Esophagus muscularis mucosa (tissue), 4 donors: Measurements from ENCODE around the gene PDE1C. TPM values are rescaled to one million over a fixed set of nuclear protein-coding genes. Genes with fewer than 3 reads are reported as not detected.

ENCODE experiments used
- DNase-seq: peaks from one replicate; pipeline ENCODE4 v3.0.0-alpha.2; 2017; ENCODE audit errors: extremely low spot score
- H3K27ac ChIP-seq, 4 donors: fragments of 200-600 bp; sonication (generic); replicated peaks in 1 of 4; 1 replicate in 3 of 4; 2 replicates in 1 of 4; pipeline ENCODE4 v1.5.1; 2016 to 2019; ENCODE audit warnings: mild to moderate bottlenecking in 1 of 4
- H3K27me3 ChIP-seq, 4 donors: fragments of 200-600 bp; sonication (generic); one replicate each; pipeline versions ENCODE4 v1.5.1 to v1.6.0; 2016 to 2019
- H3K36me3 ChIP-seq, 4 donors: fragments of 200-600 bp; sonication (generic); one replicate each; pipeline ENCODE4 v1.5.1; 2016 to 2019
- H3K4me1 ChIP-seq, 4 donors: fragments of 200-600 bp; sonication (generic); one replicate each; pipeline ENCODE4 v1.5.1; 2016 to 2019
- H3K4me3 ChIP-seq, 4 donors: fragments of 200-600 bp; sonication (generic); 1 replicate in 2 of 4; 2 replicates in 2 of 4; pipeline ENCODE4 v1.5.1; 2016 to 2019; ENCODE audit warnings: mild to moderate bottlenecking in 4 of 4, moderate library complexity in 1 of 4
- H3K9me3 ChIP-seq, 4 donors: fragments of 200-600 bp; sonication (generic); 1 replicate in 3 of 4; 2 replicates in 1 of 4; pipeline ENCODE4 v1.5.1; 2016 to 2019
- EP300 ChIP-seq: sonication (generic); formaldehyde crosslinking; IDR thresholded peaks from one replicate; pipeline ENCODE4 v1.6.1; 2017; ENCODE audit warnings: antibody characterized with exemption
- POLR2A ChIP-seq: fragments of 450-650 bp; IDR thresholded peaks from one replicate; pipeline ENCODE4 v1.6.1; 2017; ENCODE audit warnings: antibody characterized with exemption, moderate library complexity, mild to moderate bottlenecking, low read depth
- POLR2AphosphoS5 ChIP-seq, 2 donors: sonication (generic); formaldehyde crosslinking; IDR thresholded peaks; one replicate each; pipeline ENCODE4 v1.6.1; 2017; ENCODE audit warnings: antibody characterized with exemption in 2 of 2
- WGBS: methylation state at CpG from one replicate; pipeline ENCODE4 v1.1.5; 2018; 5-methylcytosine and 5-hydroxymethylcytosine counted together
- intact Hi-C: fragments of 100-400 bp; cut with DNase I; formaldehyde crosslinking; loops from one replicate; pipeline ENCODE4 v1.15.1; 2023
- total RNA-seq, 4 donors: library from RNA; depleted of rRNA; stranded (reverse); fragments of >200 nt; gene quantifications; one replicate each; pipeline versions ENCODE4 v1.1.0 to v1.2.1, GENCODE V29; 2016
- TF ChIP-seq, protein P1 (sequence below), 3 experiments: fragments of 200-600 bp in 2 of 3; fragments of 450-650 bp in 1 of 3; sonication (generic) in 2 of 3; IDR thresholded peaks; one replicate each; pipeline ENCODE4 v1.5.1; 2017 to 2019; ENCODE audit warnings: antibody characterized with exemption in 3 of 3, mild to moderate bottlenecking in 2 of 3, moderate library complexity in 1 of 3

Gene PDE1C
- total RNA-seq, 4 donors from 2014 or later, result 13.3 to 25.5 (median 17.3) TPM

DNA sequence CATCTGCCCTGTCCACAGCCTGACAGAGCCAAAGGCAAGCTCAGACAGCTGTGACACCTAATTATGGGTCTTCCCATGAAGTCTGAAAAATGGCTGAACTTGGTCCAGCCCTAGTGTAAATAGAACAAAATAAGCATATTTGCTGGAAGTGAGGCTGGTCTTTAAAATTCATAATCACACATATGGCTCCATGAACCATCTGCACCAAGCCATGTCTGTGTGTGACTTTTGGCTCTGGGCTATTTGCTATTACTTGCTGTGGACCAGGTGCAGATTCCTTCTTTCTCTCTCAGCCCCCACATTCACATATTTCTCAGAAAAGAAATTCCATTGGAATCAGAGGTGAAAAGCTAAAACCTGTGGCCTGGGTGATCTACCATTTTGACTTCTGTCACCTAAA is 175.9 kb downstream of the PDE1C start:
- intact Hi-C loops, result no loop called here
- Histone ChIP-seq H3K36me3 (no peaks in the 10 kb centered on the region), H3K27me3 (no peaks in the 10 kb centered on the region), H3K27ac (no peak overlapping the region), H3K4me1 (peaks cover 20 to 44% (median 29%) of the 10 kb centered on the region in 4 donors), H3K9me3 (no peaks in the 10 kb centered on the region), H3K4me3 (no peak overlapping the region)
- TF ChIP-seq EP300 (no peak), POLR2A (no peak), POLR2AphosphoS5 (IDR thresholded peaks at IDR 0.05) (no peak)
- TF ChIP-seq, protein P1, sequence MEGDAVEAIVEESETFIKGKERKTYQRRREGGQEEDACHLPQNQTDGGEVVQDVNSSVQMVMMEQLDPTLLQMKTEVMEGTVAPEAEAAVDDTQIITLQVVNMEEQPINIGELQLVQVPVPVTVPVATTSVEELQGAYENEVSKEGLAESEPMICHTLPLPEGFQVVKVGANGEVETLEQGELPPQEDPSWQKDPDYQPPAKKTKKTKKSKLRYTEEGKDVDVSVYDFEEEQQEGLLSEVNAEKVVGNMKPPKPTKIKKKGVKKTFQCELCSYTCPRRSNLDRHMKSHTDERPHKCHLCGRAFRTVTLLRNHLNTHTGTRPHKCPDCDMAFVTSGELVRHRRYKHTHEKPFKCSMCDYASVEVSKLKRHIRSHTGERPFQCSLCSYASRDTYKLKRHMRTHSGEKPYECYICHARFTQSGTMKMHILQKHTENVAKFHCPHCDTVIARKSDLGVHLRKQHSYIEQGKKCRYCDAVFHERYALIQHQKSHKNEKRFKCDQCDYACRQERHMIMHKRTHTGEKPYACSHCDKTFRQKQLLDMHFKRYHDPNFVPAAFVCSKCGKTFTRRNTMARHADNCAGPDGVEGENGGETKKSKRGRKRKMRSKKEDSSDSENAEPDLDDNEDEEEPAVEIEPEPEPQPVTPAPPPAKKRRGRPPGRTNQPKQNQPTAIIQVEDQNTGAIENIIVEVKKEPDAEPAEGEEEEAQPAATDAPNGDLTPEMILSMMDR (IDR thresholded peaks at IDR 0.05), result no peak
- DNase-seq, result no peak

DNA sequence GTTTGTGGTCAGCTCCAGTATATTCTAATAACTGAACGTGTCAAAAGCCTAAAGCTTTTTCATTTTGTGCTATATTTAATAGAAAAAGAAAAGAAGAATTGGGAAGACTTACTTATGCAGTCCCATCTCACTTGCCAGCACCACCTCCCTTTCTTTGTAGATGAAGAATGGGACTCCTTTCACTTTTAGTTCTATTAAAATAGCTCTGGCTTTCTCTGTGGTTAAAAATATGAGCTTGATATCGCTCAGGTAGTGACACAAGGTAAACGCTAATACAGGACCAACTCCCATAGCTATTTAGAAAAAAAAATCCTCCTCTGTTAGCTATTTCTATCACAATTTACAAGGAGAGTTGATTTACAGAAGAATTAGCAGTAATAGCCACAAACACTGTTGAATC is 176.8 kb downstream of the PDE1C start:
- Histone ChIP-seq H3K36me3 (no peaks in the 10 kb centered on the region), H3K4me3 (no peak overlapping the region), H3K27me3 (no peaks in the 10 kb centered on the region), H3K4me1 (peaks cover 20 to 46% (median 29%) of the 10 kb centered on the region in 4 donors), H3K9me3 (no peaks in the 10 kb centered on the region), H3K27ac (no peak overlapping the region)
- no peak for DNase-seq
- intact Hi-C loops, result no loop called here
- TF ChIP-seq POLR2AphosphoS5 (IDR thresholded peaks at IDR 0.05) (no peak), POLR2A (no peak), EP300 (no peak)
- TF ChIP-seq, protein P1 (IDR thresholded peaks at IDR 0.05), result no peak
- 65% methylated on average over 3 of the region's 3 CpGs for WGBS

DNA sequence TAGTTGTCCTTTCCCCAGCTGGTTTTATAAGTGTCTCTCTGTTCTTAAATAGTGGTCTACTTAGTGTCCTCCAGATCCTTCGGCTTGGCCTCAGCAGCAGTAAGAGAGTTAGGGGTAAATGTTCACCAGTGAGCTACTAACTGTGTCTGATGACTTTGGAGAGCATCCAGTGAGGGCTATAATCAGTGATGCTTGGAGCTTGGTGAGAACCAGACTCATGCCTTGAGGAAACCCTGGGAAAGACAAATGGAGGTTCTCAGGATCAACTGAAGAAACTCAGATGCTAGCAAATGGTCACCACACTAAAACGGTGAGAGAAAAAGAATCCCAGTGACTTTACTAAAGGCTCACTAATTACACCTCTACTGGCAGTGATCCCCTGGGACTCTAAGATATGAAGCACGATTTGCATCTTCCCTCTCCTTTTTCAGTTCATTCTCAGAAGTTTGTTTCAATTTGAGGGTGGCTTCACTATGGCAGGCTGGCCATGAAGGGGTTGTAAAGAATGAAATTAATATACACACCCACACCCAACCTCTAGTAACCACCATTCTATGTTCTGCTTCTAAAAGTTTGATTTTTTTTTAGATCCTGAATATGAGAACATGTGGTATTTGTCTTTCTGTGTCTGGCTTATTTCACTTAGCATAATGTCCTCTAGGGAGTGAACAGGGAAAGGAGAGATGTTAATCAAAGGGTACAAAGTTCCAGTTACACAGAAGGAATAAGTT is 177.9 kb downstream of the PDE1C start:
- Histone ChIP-seq H3K36me3 (no peaks in the 10 kb centered on the region), H3K9me3 (no peaks in the 10 kb centered on the region), H3K27ac (no peak overlapping the region), H3K4me3 (no peak overlapping the region), H3K27me3 (no peaks in the 10 kb centered on the region), H3K4me1 (peaks cover 20 to 46% (median 29%) of the 10 kb centered on the region in 4 donors)
- TF ChIP-seq, protein P1 (IDR thresholded peaks at IDR 0.05), result no peak
- TF ChIP-seq EP300, result no peak
- no peak for TF ChIP-seq POLR2AphosphoS5 (IDR thresholded peaks at IDR 0.05)
- TF ChIP-seq POLR2A, result no peak
- DNase-seq, result no peak
- 65% methylated on average over 3 of the region's 3 CpGs for WGBS
- intact Hi-C loops, result no loop called here

DNA sequence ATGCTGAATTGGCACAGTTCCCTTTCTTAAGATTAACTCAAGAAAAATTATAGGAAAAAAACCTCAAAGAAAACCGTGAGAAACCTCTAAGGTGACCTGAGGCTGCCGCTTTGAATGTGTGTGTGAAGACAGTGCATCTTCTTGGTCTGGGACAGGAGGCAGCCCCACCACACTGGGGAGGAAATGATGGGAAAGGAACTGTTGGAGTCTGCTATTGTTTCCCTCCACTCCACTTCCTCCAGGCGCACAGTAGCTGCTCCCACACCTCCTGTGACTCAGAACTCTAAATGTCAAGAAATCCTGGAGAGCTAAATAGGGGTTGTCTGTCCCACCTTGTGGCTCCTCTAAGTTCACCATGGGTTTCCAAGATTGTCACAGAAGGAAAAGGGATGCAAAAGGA is 179.4 kb downstream of the PDE1C start:
- WGBS, result 47% methylated on average over 3 of the region's 3 CpGs
- Histone ChIP-seq H3K27me3 (no peaks in the 10 kb centered on the region), H3K4me1 (peaks cover 20 to 44% (median 28%) of the 10 kb centered on the region in 4 donors), H3K4me3 (no peak overlapping the region), H3K36me3 (no peaks in the 10 kb centered on the region), H3K27ac (peak overlapping the region in 1 of 4 donors; percentile 56), H3K9me3 (no peaks in the 10 kb centered on the region)
- no peak for TF ChIP-seq POLR2AphosphoS5 (IDR thresholded peaks at IDR 0.05)
- TF ChIP-seq, protein P1 (IDR thresholded peaks at IDR 0.05), result no peak
- no peak for TF ChIP-seq POLR2A
- no peak for TF ChIP-seq EP300
- intact Hi-C loops, result no loop called here
- no peak for DNase-seq

DNA sequence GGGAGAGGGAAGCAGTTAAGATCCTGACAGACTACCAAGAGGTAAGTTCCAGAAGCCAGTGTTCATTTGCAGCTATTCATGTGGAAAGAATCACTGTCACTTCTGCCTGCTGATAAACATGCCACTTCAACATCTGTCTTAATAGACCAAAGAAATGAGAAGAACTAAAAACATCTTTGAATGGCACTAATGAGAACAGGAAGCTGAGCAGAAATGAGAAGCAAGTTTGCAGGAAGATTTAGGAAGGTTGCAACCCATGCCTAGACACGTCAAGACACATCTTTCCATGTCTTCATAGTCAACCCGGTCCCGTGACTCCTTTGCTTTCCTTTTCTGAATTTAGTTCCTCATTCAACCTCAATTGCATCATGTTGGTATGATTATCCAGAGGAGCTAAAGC is 180.0 kb downstream of the PDE1C start:
- peak overlapping the region in 2 of 4 donors; percentile 12 to 18 for H3K27ac ChIP-seq
- no peak for DNase-seq

More for the DNA sequence above, 180.0 kb downstream of the PDE1C start:
- WGBS, result 40% methylated on average over 3 of the region's 3 CpGs
- Histone ChIP-seq H3K9me3 (no peaks in the 10 kb centered on the region), H3K36me3 (no peaks in the 10 kb centered on the region), H3K4me1 (peaks cover 26 to 50% (median 34%) of the 10 kb centered on the region in 4 donors), H3K4me3 (no peak overlapping the region), H3K27me3 (no peaks in the 10 kb centered on the region)
- intact Hi-C loops, result no loop called here
- TF ChIP-seq EP300, result no peak
- TF ChIP-seq POLR2AphosphoS5 (IDR thresholded peaks at IDR 0.05), result peak; percentile 21 to 39
- TF ChIP-seq, protein P1 (IDR thresholded peaks at IDR 0.05), result no peak
- TF ChIP-seq POLR2A, result no peak
